ENCODE results near the gene CD300LF.

- TF ChIP-seq POLR2A (IDR thresholded peaks at IDR 0.05) = no peak
- TF ChIP-seq, protein P1, sequence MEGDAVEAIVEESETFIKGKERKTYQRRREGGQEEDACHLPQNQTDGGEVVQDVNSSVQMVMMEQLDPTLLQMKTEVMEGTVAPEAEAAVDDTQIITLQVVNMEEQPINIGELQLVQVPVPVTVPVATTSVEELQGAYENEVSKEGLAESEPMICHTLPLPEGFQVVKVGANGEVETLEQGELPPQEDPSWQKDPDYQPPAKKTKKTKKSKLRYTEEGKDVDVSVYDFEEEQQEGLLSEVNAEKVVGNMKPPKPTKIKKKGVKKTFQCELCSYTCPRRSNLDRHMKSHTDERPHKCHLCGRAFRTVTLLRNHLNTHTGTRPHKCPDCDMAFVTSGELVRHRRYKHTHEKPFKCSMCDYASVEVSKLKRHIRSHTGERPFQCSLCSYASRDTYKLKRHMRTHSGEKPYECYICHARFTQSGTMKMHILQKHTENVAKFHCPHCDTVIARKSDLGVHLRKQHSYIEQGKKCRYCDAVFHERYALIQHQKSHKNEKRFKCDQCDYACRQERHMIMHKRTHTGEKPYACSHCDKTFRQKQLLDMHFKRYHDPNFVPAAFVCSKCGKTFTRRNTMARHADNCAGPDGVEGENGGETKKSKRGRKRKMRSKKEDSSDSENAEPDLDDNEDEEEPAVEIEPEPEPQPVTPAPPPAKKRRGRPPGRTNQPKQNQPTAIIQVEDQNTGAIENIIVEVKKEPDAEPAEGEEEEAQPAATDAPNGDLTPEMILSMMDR (IDR thresholded peaks at IDR 0.05) = no peak
Measured at GRCh38 chr17:74744349-74744713, 31.6 kb upstream of the CD300LF start.
